Testis (tissue), 3 donors: ENCODE data around the gene ATP7A. TPM values are rescaled to one million over a fixed set of nuclear protein-coding genes. Genes with fewer than 3 reads are reported as not detected.
A peak's percentile ranks its signal among the peaks of the same experiment; 100 is the strongest.

Source experiments
- DNase-seq: peaks from one replicate; pipeline ENCODE4 v3.0.0-alpha.2; 2019
- H3K27ac ChIP-seq, 2 donors: fragments of 200-600 bp; sonication (generic); one replicate each; pipeline ENCODE4 v1.5.1; 2019
- H3K27me3 ChIP-seq: fragments of 200-600 bp; sonication (generic); one replicate; pipeline ENCODE4 v1.5.1; 2019
- H3K36me3 ChIP-seq: fragments of 200-600 bp; sonication (generic); one replicate; pipeline ENCODE4 v1.5.1; 2017; ENCODE audit warnings: low read depth; ENCODE audit errors: missing control alignments
- H3K4me1 ChIP-seq: fragments of 200-600 bp; sonication (generic); one replicate; pipeline ENCODE4 v1.5.1; 2019
- H3K4me3 ChIP-seq, 2 donors: fragments of 200-600 bp; sonication (generic); one replicate each; pipeline ENCODE4 v1.5.1; 2017 to 2019
- H3K9me3 ChIP-seq: fragments of 200-600 bp; sonication (generic); one replicate; pipeline ENCODE4 v1.5.1; 2017
- CTCF ChIP-seq, 3 experiments: fragments of 450-650 bp in 2 of 3; fragments of 200-600 bp in 1 of 3; sonication (generic) in 1 of 3; IDR thresholded peaks; one replicate each; pipeline ENCODE4 v1.5.1; 2016 to 2019; ENCODE audit warnings: antibody characterized with exemption in 3 of 3, mild to moderate bottlenecking in 2 of 3, moderate library complexity in 1 of 3
- POLR2A ChIP-seq: fragments of 450-650 bp; IDR thresholded peaks from one replicate; pipeline ENCODE4 v1.6.1; 2017; ENCODE audit warnings: antibody characterized with exemption, mild to moderate bottlenecking, moderate library complexity
- WGBS, 2 donors: methylation state at CpG; one replicate each; pipeline ENCODE4 v1.1.5; 2018; 5-methylcytosine and 5-hydroxymethylcytosine counted together
- intact Hi-C: fragments of 100-400 bp; cut with DNase I; formaldehyde crosslinking; loops from one replicate; pipeline ENCODE4 v1.15.1; 2023; ENCODE audit warnings: low total_unique reads
- polyA plus RNA-seq: library from polyadenylated mRNA; stranded (reverse); fragments of 350-450 nt; fragmentation: Illumina TruSeq; extraction: RNeasy Lipid Tissue Mini Kit (QIAGEN cat#74804); gene quantifications from one replicate; pipeline ENCODE4 v1.2.3, GENCODE V29; 2014; ENCODE audit warnings: low read depth, low replicate concordance; ENCODE audit not compliant: insufficient read depth
- total RNA-seq, 2 donors: library from RNA; depleted of rRNA; stranded (reverse); fragments of >200 nt; gene quantifications; one replicate each; pipeline ENCODE4 v1.2.3, GENCODE V29; 2016

The ATP7A gene
- total and polyA plus RNA-seq, 3 donors from 2014 or later = 2.9 to 8.9 (median 8.1) TPM

- H3K27me3 ChIP-seq = no peaks in the 10 kb centered on the region
- H3K27ac ChIP-seq = no peak overlapping the region
- H3K9me3 ChIP-seq = no peaks in the 10 kb centered on the region
- no peaks in the 10 kb centered on the region for H3K36me3 ChIP-seq
- TF ChIP-seq POLR2A = no peak
- no peak for TF ChIP-seq CTCF (IDR thresholded peaks at IDR 0.05)
- intact Hi-C loops = no loop called here
- no peaks in the 10 kb centered on the region for H3K4me1 ChIP-seq
- no peak overlapping the region for H3K4me3 ChIP-seq
- 86 to 87% methylated on average over 11 to 12 of the region's 12 CpGs for WGBS, 2 donors
- DNase-seq = no peak
Measured at GRCh38 chrX:78019586-78020483, 109.3 kb downstream of the ATP7A start.

DNA sequence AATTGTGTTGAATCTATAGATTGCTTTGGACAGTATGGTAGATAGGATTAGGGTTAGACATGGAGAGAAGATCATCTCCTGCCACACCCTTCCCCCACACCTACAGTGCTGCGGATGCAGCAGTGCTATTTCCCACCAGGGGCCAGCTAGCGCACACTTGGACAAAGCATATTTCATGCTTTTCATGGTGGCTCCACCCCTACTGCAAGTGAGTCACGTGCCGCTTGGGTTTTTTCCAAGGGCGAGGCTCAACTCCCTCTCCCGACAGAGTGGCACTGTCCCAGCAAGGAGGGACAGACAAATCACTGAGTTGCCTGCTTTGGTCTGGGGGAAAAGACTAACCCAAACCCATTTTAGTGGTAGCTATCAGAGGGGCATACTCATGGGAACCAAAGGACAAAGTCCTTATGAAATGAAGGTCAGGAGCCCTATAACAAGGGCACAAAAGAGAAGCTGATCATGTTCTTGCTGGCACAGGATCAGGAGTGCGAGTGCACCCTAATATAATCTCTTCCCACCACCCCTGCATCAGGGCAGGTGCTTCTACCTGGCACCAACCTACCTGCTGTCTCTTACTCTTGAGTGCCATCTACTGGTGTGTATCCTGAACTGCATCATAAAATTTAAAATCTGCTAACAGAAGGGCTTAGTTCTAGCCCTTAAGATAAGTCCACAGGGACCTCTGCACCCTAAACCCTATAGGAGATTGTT is 114.0 kb downstream of the ATP7A start:
- no peaks in the 10 kb centered on the region for H3K36me3 ChIP-seq
- 68 to 70% methylated on average over 2 to 5 of the region's 7 CpGs for WGBS, 2 donors
- no peaks in the 10 kb centered on the region for H3K4me1 ChIP-seq
- no peaks in the 10 kb centered on the region for H3K27me3 ChIP-seq
- H3K27ac ChIP-seq = no peak overlapping the region
- H3K4me3 ChIP-seq = no peak overlapping the region
- no peak for DNase-seq
- no peaks in the 10 kb centered on the region for H3K9me3 ChIP-seq
- intact Hi-C loops = no loop called here
- no peak for TF ChIP-seq POLR2A
- TF ChIP-seq CTCF (IDR thresholded peaks at IDR 0.05) = peak in 1 of 3 experiments; percentile 9

DNA sequence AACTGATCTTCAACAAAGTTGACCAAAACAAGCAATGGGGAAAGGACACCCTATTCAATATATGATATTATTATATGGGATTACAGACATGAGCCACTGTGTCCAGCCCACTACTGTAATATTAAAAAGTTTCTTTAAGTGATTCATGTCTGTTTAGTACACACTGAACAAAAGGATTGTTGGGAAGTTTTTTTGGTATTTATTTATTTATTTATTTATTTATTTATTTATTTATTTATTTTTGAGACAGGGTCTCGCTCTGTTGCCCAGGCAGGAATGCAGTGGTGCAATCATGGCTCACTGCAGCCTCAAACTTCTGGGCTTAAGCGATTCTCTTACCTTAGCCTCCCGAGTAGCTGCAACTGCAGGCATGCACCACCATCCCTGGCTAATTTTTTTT is 117.3 kb downstream of the ATP7A start:
- Histone ChIP-seq H3K4me1 (no peaks in the 10 kb centered on the region), H3K4me3 (no peak overlapping the region), H3K27me3 (no peaks in the 10 kb centered on the region), H3K9me3 (no peaks in the 10 kb centered on the region), H3K27ac (no peak overlapping the region), H3K36me3 (no peaks in the 10 kb centered on the region)
- DNase-seq = no peak
- intact Hi-C loops = no loop called here
- WGBS, 2 donors = 93 to 97% methylated on average over 3 of the region's 3 CpGs
- TF ChIP-seq CTCF (IDR thresholded peaks at IDR 0.05) = no peak
- no peak for TF ChIP-seq POLR2A

DNA sequence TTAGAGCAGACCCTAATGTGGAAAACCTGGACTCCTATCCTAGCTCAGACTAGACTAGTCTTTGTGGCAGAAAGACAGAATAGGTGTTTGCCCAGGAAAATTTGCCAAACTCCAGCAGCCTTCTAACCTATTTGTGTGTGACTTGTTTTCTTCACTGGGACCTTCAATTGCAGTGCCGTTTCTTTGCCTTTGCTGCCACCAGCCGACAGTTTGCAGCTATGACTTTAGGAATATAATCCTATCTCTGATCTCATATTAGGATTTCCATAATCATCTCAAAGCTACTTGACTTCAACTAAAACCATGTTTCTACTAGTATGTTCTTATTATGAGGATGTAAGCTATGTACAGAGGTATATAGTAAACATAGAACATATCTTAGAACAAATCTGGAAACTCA is 119.2 kb downstream of the ATP7A start:
- H3K27ac ChIP-seq = no peak overlapping the region
- TF ChIP-seq CTCF (IDR thresholded peaks at IDR 0.05) (peak in 1 of 3 experiments; percentile 16), POLR2A (no peak)
- H3K4me3 ChIP-seq = no peak overlapping the region
- no peaks in the 10 kb centered on the region for H3K4me1 ChIP-seq
- intact Hi-C loops = no loop called here
- DNase-seq = peak; percentile 14
- H3K9me3 ChIP-seq = no peaks in the 10 kb centered on the region
- no peaks in the 10 kb centered on the region for H3K36me3 ChIP-seq
- 54 to 69% methylated on average over 2 of the region's 2 CpGs for WGBS, 2 donors
- no peaks in the 10 kb centered on the region for H3K27me3 ChIP-seq
